Fibroblast of upper back skin (primary cell): ENCODE data around the gene SPOPL.
"Not testable (repeated sequence)": the region's sequence is repeated elsewhere in the genome, so short reads cannot be mapped to it uniquely, and the experiment has no call there.

Source experiments
- DNase-seq: peaks from one replicate; pipeline ENCODE4 v3.0.0-alpha.2; 2013

The SPOPL gene

DNA sequence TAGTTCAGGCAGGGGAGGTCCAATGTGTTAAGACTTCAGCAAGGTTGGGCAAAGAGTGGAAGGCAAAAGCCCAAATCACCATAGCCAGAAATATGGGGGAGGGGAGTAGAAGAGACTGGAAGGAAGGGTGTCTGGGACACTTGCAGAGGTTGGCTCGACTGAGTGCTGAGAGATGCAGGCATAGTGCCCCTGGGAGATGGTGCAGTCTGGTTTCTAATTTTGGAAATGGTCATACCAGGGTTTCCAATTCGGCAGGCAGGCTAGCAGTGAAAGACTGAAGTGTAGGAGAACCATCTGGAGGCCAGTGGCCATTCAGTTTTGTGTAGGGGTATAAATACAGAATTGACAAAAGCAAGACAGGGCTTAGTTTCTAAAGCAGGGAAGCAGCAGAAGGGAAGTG lies 6.2 kb upstream of the SPOPL start:
- no peak for DNase-seq

DNA sequence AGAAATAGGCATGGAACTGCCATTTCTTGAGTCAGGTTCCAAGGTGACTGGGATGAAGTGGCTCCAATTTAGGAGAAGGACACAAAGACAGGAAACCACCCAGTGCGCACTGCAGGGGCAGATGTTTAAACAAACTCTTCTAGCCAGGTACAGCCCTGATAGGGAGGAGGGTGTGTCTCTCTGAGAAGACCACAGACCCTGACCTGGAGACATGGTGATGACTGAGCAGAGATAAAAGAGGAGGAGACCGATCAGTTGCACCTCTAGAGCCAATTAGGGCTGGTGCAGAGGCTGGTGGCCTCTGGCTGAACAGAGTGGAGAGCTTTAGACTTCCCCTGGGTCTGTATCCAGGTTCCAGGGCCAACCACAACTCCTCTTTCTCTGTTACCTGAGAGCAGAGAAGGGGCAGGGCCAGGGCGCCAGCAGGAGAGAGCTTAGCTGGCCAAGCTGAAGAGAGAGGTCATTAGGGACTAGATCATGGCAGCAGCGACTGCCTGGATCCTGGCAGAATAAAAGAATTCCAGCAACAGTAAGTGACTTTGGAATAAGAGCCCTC lies 5.4 kb upstream of the SPOPL start:
- no peak for DNase-seq

DNA sequence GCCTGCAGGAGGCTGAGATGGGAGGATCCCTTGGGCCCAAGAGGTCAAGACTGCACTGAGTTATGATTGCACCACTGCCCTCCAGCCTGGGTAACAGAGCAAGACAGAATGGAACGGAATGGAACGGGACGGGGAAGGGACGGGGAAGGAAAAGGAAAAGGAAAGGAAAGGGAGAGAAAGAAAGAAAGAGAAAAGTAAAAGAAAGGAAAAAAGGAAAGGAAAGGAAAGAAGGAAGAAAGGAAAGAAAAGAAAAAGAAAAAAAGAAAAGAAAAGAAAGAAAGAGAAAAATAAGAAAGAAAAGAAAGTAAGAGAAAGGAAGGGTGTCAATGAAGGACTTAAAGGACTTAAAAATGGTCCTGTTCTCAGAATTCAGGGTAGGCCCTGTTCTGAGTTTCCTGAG lies 4.3 kb upstream of the SPOPL start:
- DNase-seq: no peak

DNA sequence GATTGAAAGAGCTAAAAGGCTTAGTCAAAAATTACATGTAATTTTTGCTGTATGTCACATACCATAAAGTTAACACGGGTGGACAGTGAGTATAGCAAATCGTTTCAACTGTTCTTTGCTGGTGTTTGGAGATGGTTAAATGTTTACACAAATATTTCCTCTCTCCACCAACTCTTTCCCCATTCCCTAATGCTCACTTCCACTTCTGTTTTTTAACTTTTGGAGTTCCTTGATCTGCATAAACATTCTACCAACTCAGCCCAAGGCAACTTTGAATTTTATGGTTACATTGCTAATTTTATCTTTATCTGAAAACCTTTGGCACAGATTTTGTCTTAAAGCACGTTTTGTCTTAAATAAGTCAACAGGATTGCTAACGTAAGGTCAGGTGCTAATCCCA lies 1.9 kb upstream of the SPOPL start:
- DNase-seq: no peak

DNA sequence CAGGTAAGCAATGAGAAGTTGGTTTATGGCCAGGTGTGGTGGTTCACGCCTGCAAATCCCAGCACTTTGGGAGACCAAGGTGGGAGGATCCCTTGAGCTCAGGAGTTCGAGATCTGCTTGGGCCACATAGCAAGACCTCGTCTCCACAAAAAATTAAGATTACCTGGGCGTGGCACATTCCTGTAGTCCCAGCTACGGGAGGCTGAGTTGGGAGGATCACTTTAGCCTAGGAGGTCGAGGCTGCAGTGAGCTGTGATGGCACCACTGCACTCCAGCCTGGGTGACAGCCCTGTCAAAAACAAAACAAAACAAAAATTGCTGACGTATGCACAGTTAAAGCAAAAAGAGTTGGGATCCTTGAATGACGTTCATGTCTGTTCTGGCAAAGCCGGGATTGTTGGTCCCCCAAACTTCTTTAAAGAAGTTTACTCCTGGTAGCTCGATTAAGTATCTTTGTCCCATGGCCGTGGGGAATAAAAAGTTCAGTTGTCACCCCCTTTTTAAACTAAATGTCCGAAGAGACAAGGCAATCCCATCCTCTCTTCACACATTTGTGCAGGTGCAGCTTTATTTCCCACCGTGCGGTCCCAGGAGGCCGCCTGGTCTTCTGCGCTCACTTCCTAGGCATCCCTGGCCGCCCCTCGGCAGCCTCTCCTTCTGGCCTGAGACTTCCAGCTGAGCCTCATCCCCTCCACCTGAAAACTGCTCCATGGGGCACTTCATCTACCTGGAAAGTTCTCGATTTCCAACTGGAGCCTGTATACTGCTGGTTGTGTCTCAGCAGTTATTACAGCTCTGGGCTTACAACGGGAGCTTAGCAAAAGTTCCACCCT lies 762 bp upstream of the SPOPL start:
- DNase-seq: no peak

DNA sequence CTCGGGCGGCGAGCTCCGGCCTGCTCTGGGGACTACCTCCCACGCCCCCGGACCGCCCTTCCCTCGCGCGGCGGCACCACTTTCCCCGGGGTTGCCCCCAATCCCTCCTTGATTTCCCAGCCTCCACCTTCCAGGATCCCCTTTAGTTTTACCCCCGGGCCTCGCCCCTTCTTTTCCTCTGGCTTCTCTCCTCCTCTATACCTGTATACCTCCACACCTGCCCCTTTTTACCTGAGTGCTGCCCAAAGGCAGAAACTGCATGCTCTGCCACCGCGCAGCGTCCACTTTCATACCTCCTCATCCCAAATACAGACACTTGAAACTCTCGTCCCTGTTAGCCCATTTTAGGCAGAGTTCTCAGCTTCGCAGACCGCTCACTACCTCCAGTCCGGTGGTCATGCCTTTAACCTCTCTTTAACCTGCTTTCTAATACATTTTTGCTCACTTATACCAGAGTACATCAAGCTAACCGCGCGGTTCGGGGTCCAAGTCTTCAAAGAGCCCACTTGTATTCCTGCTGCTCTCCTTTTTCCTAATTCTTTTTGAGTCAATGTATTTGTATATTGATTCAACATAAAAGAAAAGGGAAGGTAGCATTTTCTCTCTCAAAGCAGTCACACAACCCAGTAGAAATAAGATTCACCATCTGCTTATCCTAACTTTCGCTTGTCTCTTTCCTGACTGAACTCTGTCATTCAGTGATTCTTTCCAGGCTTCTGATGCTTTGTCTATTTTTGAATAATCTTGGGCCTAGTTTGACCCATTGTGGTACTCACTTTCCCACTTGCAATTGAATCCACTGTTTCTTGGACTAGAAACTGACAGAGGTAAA lies 901 bp downstream of the SPOPL start:
- no peak for DNase-seq

DNA sequence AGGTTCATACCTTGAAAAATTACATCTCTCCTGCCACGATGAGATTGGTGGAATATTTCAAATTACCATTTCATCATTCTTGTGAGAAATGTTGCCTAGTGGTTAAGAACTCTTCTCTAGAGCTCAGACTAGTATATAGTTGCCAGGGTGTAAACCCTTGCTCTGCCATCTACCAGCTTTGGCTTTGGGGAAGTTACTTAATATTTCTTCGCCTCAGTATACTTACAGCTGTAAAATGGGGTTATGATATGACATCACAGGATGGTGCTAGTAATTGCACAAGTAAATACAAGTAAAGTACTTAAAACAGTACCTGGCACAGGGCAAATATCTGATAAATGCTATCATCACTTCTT lies 1.5 kb downstream of the SPOPL start:
- DNase-seq: no peak

DNA sequence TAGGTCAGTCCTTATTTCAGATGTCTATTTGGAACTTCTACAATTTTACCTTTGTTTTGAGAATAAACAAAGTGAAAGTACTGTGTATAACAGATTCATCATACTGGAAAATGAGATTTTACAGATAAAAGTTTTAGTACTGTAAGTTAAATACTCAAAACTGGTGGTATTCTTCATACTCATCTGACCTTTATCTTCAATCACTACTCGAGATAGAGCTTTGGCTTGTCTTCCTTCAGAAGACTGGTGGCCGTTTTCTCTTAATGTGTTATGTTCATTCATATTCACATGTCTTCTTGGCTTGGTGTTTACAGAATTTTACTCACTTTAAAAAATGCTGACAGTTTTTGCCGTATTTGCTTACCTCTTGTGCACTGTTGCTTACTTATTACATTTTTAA lies 2.1 kb downstream of the SPOPL start:
- no peak for DNase-seq

DNA sequence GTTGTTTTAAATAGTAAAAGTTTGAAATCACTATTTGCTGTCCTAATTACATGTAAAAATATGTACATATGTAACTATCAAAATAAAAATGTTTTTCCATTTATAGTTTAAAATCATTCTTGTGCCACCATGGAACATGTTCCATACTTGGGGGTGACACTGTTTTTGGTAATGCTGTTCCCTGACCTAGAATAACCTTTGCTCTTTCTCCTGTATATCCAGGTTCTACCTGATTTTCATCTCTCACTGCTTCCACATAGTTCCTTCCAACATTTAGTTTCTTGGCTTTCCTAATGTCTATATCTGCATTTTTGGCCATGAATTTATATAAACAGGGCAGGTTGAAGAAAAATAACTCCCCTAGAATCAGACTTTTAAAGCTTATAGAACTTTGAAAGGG lies 2.5 kb downstream of the SPOPL start:
- DNase-seq: no peak

DNA sequence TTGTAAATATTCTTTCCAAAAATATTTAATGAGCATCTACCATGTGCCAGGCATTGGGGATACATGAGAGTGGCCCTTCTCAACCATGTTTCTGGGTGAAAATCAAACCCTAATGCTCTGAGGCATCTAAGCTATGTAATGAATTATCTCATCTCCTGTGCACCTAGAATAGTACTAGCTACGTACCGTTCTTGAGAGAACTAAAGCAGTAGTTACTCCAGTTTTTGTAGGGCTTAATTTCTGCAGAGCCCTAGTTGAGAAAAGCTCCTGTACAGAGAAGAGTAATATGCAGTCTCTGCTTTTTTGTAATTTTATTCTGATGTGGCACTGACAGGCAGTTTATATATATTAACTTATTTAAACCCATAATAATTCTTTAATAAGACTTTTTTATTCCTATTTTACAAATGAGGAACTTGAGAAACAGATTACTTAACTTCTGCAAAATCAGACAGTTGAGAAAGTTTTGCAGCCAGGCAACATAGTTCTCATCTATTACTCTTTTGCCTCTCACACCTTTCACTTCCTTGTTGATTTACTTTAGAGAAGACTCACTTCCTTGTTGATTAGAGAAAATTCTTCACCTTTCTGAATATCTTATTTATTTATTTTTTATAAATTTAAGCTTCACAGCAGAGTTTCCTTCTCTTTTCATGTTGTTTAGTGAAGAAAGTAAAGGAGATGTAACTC lies 3.1 kb downstream of the SPOPL start:
- no peak for DNase-seq

DNA sequence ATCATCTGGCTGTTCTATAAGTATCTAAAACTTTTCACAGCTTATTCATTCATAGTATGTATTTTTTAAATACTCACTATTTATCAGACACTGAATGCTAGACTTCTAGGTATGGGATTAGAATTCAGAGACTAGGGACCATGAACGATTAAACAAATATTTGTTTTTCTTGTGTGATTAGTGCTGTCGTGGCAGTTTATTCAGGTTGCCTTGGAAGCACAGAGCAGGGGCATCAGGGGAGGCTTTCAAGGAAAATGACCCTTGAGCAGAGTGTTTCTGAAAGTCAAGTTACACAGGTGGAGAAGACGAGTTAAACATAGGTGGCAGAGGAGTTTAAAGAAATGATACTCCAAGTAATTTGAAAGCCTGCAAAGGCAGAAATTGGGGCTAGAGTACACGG lies 5.7 kb downstream of the SPOPL start:
- DNase-seq: no peak

DNA sequence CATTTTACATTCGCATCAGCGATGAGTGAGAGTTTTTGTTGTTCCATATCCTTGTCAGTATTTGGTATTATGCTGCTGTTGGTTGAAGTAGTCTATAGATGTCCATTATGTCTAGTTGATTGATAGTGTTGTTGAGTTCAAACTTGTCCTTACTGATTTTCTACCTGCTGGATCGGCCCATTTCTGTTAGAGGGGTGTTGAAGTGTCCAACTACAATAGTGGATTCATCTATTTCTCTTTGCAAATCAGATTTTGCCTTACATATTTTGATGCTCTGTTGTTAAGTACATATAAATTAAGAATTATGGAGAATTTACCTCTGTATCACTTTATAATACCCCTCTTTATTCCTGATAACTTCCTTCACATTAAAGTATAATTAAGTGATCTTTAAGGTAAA lies 8.7 kb downstream of the SPOPL start:
- DNase-seq: no peak

DNA sequence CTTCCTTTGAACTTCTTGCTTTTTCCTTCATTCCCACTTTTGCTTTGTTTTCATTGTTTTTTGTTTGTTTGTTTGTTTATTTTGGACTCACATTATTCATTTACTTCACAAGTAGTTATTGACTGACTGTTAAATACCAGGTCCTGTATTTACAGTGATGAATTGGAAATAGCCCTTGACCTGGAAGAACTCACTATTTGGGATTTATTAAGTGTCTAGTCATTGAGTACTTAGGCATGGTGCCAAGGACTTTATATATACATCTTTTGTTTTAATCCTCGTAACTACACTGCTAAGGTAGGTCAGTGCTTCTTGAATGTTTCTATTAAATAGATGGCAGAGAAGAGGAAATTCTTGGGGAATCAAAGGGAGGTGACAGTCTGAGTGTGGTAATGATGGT lies 11.1 kb downstream of the SPOPL start:
- DNase-seq: no peak

DNA sequence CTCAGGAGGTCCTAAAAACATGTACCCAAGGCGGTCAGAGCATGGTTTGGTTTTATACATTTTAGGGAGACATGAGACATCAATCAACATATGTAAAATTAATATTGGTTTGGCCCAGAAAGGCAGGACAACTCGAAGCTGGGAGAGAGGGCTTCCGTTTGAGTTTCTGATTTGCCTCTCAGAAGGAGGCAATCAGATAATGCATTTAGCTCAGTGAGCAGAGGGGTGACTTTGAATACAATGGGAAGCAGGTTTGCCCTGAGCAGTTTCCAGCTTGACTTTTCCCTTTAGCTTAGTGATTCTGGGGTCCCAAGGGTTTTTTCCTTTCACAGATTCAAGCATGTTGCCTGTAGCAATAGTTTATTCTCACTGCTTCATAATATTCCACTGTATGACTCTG lies 12.6 kb downstream of the SPOPL start:
- no peak for DNase-seq

DNA sequence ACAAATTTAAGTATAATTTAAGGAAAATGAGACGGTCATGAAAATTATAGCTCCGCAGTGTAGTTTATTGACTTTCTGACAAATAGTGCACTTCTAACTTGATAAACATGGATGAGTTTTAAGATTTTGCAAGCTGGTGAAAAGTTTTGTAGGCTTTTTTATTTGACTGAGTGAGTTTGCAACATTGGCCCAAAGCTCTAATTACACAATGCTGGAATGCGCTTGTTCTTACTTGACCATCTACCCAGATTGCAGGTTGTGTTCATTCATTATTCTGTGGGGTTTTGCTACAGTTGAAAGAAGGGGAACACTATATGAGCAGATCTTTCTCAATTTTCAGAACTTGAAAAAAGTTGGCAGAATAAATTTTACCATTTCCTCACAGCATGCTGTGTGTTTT lies 13.5 kb downstream of the SPOPL start:
- DNase-seq: no peak

DNA sequence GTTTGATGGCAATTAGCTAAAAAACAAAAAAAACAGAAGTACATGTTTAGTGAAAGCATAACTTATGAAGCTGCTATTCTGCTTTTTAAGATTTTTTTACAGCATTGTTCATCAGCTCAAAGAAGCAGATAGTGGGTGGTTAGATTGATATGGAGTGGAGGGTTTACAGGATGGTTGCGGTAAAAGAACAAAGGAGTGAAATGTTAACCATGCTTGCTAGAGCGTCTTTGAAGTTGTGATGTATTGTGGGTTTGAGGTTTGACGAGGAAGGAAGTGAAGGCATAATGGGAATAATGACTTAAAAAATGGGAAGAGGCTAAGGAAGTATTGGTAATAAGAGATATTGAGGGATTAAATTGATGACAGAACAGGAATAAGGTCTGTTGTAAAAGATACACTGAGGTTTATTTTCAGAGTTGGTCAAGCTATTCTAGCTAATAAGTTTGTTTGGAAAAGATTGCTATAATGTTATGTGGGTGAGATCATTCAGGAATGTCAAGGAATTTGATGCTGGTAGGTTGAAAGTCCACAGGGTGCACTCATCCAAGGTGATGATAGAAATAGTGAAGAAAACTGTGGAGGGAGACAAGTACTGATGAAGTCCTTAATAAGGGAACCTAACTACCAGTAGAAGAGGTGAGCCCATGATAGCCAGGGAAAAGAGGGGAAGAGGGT lies 14.6 kb downstream of the SPOPL start:
- DNase-seq: peak; percentile 68

DNA sequence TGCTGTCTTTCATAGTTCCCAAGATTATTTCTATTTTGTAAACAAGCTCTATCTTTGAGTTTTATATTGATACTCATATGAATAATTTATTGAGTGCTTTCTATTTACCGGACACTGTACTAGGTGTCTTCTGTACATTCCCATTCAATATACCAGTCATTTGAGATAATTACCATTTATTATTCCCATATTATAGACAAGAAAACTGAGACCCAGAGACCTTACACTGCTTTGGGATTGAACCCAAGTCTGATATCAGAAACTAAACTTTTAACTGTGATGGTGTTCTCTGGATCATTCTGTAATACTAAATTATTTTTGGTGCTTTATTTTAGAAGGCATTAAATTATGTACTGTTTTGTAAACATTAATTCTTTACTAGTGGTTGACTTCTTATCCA lies 17.3 kb downstream of the SPOPL start:
- DNase-seq: no peak

DNA sequence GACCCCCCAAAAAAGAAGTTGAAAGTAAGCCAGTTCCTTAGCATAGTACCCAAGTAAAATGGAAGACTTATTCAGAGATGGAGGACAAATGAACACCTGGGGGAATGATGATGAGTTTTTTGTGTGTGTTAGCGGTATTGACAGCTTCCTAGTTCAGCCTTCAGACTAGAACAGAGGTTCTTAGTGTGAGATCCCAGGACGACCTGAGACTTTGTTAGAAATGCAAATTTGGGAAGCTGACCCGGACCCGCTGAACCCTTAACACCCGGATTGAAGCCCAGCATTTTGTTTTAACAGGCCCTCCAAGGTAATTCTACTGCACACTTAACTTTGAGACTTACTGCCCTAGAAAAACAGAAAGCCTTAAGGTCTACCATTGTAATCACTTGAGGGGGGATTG lies 20.3 kb downstream of the SPOPL start:
- no peak for DNase-seq

DNA sequence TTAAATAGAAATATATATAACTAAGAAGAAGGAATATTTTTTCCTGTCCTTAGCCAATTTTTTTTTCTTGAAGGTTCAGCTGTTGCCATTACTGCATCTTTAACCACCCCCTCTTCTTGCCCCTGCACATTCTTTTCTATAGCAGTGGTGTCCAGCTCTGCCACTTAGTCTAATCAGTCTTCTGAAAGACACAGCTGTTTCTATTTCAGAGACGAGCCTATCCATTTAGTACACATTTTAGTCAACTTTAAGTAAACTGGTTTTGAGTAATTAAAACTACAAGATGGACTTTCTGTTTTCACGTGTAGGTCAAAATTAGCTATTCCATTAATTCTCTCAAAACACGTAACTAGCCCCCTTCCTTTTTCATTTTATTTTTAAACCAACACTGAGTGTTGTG lies 21.0 kb downstream of the SPOPL start:
- DNase-seq: no peak

DNA sequence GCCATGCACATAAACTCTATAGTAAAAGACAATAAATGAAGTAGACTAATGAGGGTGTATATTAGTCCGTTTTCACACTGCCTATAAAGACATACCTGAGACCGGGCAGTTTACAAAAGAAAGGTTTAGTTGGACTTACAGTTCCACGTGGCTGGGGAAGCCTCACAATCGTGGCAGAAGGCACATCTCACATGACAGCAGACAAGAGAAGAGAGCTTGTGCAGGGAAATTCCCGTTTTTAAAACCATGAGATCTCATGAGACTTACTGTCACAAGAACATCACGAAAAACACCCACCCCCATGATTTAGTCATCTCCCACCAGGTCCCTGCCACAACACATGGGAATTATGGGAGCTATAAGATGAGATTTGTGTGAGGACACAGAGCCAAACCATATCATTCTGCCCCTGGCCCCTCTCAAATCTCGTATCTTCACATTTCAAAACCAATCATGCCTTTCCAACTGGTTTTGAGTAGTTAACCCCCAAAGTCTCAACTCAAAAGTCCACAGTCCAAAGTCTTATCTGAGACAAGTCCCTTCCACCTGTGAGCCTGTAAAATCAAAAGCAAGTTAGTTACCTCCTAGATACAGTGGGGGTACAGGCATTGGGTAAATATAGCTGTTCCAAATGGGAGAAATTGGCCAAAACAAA lies 21.6 kb downstream of the SPOPL start:
- DNase-seq: not testable (repeated sequence)

DNA sequence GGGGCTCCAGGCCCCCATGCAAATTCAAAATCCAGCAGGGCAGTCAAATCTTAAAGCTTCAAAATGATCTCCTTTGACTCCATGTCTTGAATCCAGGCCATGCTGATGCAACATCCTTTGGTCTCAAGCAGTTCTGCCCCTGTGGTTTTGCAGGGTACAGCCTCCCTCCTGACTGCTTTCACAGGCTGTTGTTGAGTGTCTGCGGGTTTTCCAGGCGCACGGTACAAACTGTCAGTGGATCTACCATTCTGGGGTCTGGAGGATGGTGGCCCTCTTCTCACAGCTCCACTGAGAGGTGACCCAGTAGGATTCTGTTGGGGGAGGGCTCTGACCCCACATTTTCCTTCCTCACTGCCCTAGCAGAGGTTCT lies 22.1 kb downstream of the SPOPL start:
- not testable (repeated sequence) for DNase-seq

DNA sequence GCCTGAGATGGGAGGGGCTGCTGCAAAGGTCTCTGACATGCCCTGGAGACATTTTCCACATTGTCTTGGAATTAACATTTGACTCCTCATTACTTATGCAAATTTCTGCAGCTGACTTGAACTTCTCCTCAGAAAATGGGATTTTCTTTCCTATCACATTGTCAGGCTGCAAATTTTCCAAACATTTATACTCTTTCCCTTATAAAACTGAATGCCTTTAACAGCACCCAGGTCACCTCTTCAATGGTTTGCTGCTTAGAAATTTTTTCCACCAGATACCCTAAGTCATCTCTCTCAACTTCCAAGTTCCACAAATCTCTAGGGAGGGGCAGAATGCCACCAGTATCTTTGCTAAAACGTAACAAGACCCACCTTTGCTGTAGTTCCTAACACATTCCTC lies 22.8 kb downstream of the SPOPL start:
- not testable (repeated sequence) for DNase-seq

DNA sequence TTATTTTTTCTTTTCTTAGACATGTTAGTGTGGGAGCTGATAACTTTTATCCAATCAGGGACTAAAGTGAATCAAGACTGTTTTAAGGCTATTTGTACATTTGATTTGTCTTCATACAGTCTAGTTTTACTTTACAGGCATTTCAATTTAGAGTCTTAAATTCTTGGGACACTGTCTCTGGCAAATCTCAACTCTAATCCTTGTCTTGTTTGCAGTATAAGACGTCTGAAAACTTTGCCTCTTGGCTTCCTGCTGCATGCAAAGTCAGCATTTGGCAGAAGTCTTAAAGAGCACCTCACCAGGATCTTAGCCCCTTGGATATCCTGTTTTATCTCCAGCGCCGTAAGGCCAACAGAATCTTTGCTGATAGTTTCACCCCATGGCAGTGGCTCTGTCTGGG lies 30.3 kb downstream of the SPOPL start:
- no peak for DNase-seq
